Measurements from ENCODE around the gene TMEM245. TPM values are rescaled to one million over a fixed set of nuclear protein-coding genes. Genes with fewer than 3 reads are reported as not detected.

Gene TMEM245
- total RNA-seq, 1 donor from 2014 or later, result 92.1 TPM

- H3K9me3 ChIP-seq, result no peaks in the 10 kb centered on the region
- H3K4me1 ChIP-seq, result no peaks in the 10 kb centered on the region
- TF ChIP-seq CTCF (IDR thresholded peaks at IDR 0.05), result no peak
- no peaks in the 10 kb centered on the region for H3K27me3 ChIP-seq
- intact Hi-C loops (cut with DNase I), result no loop called here
- H3K4me3 ChIP-seq, result no peak overlapping the region
- ATAC-seq (no peak), DNase-seq (no peak)
- no peak overlapping the region for H3K27ac ChIP-seq
- peaks cover 45% of the 10 kb centered on the region for H3K36me3 ChIP-seq
Observed at GRCh38 chr9:109030426-109030825, 89.3 kb downstream of the TMEM245 start.

GRCh38 chr9:109028457-109028856 is 91.3 kb downstream of the TMEM245 start:
- TF ChIP-seq CTCF (IDR thresholded peaks at IDR 0.05), result no peak
- Histone ChIP-seq H3K27ac (no peak overlapping the region), H3K4me1 (no peaks in the 10 kb centered on the region), H3K27me3 (no peaks in the 10 kb centered on the region), H3K36me3 (peaks cover 40% of the 10 kb centered on the region), H3K4me3 (no peak overlapping the region), H3K9me3 (no peaks in the 10 kb centered on the region)
- no peak for ATAC-seq
- DNase-seq, result no peak
- intact Hi-C loops (cut with DNase I), result no loop called here

GRCh38 chr9:109027176-109027575 is 92.6 kb downstream of the TMEM245 start:
- DNase-seq (no peak), ATAC-seq (no peak)
- Histone ChIP-seq H3K4me3 (no peak overlapping the region), H3K4me1 (no peaks in the 10 kb centered on the region), H3K9me3 (no peaks in the 10 kb centered on the region), H3K27me3 (no peaks in the 10 kb centered on the region), H3K27ac (no peak overlapping the region), H3K36me3 (peaks cover 27% of the 10 kb centered on the region)
- intact Hi-C loops (cut with DNase I), result no loop called here
- no peak for TF ChIP-seq CTCF (IDR thresholded peaks at IDR 0.05)

GRCh38 chr9:109026306-109026705 is 93.4 kb downstream of the TMEM245 start:
- DNase-seq, result no peak
- no peak overlapping the region for H3K27ac ChIP-seq
- H3K36me3 ChIP-seq, result peaks cover 22% of the 10 kb centered on the region
- ATAC-seq, result no peak
- no peak for TF ChIP-seq CTCF (IDR thresholded peaks at IDR 0.05)
- intact Hi-C loops (cut with DNase I), result no loop called here
- no peaks in the 10 kb centered on the region for H3K9me3 ChIP-seq
- H3K4me3 ChIP-seq, result no peak overlapping the region
- no peaks in the 10 kb centered on the region for H3K4me1 ChIP-seq
- no peaks in the 10 kb centered on the region for H3K27me3 ChIP-seq

- intact Hi-C loops (cut with DNase I), result no loop called here
- Histone ChIP-seq H3K36me3 (peaks cover 22% of the 10 kb centered on the region), H3K4me1 (no peaks in the 10 kb centered on the region), H3K27ac (no peak overlapping the region), H3K9me3 (no peaks in the 10 kb centered on the region), H3K27me3 (no peaks in the 10 kb centered on the region), H3K4me3 (no peak overlapping the region)
- TF ChIP-seq CTCF (IDR thresholded peaks at IDR 0.05), result no peak
- no peak for ATAC-seq
- DNase-seq, result no peak
Observed at GRCh38 chr9:109022873-109023272, 96.9 kb downstream of the TMEM245 start.

Data from upper lobe of right lung (tissue), 1 donor.